Neural cell (in vitro differentiated cells): ENCODE results near the gene S100P. TPM values are rescaled to one million over a fixed set of nuclear protein-coding genes. Genes with fewer than 3 reads are reported as not detected.

Experiments
- H2AFZ ChIP-seq: fragments of 200-600, 300-800 bp; sonication (generic), shearing (Covaris generic); 2 replicates; pipeline ENCODE4 v1.6.0; 2014; ENCODE audit warnings: low read depth, mild to moderate bottlenecking, antibody characterized with exemption, low read length, moderate library complexity
- H3F3A ChIP-seq: fragments of 200-600 bp; shearing (Covaris generic); 2 replicates; pipeline ENCODE4 v1.6.1; 2016; ENCODE audit warnings: mild to moderate bottlenecking, moderate library complexity, mixed read lengths, antibody characterized with exemption, low read length; ENCODE audit not compliant: insufficient read depth, poor library complexity, severe bottlenecking
- H3K27ac ChIP-seq: fragments of 200-600, 300-800 bp; sonication (generic), shearing (Covaris generic); 2 replicates; pipeline ENCODE4 v1.5.1; 2014; ENCODE audit warnings: mild to moderate bottlenecking, low read length, moderate library complexity
- H3K27me3 ChIP-seq: fragments of 300-800, 200-600 bp; sonication (generic), shearing (Covaris generic); 2 replicates; pipeline ENCODE4 v1.6.0; 2014; ENCODE audit warnings: mild to moderate bottlenecking, low read depth, low read length, moderate library complexity; ENCODE audit not compliant: insufficient read depth
- H3K36me3 ChIP-seq: fragments of 300-800, 200-600 bp; sonication (generic), shearing (Covaris generic); 2 replicates; pipeline ENCODE4 v1.5.1; 2014; ENCODE audit warnings: mild to moderate bottlenecking, antibody characterized with exemption, low read length, moderate library complexity; ENCODE audit not compliant: insufficient read depth
- H3K4me2 ChIP-seq: fragments of 300-800, 200-600 bp; sonication (generic), shearing (Covaris generic); 2 replicates; pipeline ENCODE4 v1.6.0; 2014; ENCODE audit warnings: mild to moderate bottlenecking, low read length
- H3K4me3 ChIP-seq: fragments of 300-800, 200-600 bp; sonication (generic), shearing (Covaris generic); 2 replicates; pipeline ENCODE4 v1.5.1; 2014; ENCODE audit warnings: mild to moderate bottlenecking, low read length, moderate library complexity
- H3K79me2 ChIP-seq: fragments of 200-600 bp; shearing (Covaris generic); replicated peaks from 2 replicates; pipeline ENCODE4 v1.6.0; 2014; ENCODE audit warnings: mild to moderate bottlenecking, low read length, moderate library complexity; ENCODE audit not compliant: insufficient read depth
- H3K9ac ChIP-seq: fragments of 300-800, 200-600 bp; sonication (generic), shearing (Covaris generic); 2 replicates; pipeline ENCODE4 v1.6.1; 2016; ENCODE audit warnings: mild to moderate bottlenecking, low read length, mixed read lengths
- H3K9me2 ChIP-seq: fragments of 200-600 bp; shearing (Covaris generic); 2 replicates; pipeline ENCODE4 v1.6.1; 2016; ENCODE audit warnings: mild to moderate bottlenecking, low read length, mixed read lengths; ENCODE audit not compliant: insufficient read depth
- H3K9me3 ChIP-seq: fragments of 200-600, 300-800 bp; sonication (generic), shearing (Covaris generic); 2 replicates; pipeline ENCODE4 v1.6.1; 2016; ENCODE audit warnings: mild to moderate bottlenecking, mixed run types, low read length, moderate library complexity, mixed read lengths
- H4K20me1 ChIP-seq: fragments of 200-600 bp; shearing (Covaris generic); 2 replicates; pipeline ENCODE4 v1.6.1; 2016; ENCODE audit warnings: mild to moderate bottlenecking, mixed run types; ENCODE audit not compliant: insufficient read depth
- EP300 ChIP-seq: fragments of 450-650 bp; conservative IDR thresholded peaks from 2 replicates; pipeline ENCODE4 v1.6.1; 2014; ENCODE audit warnings: antibody characterized with exemption, mild to moderate bottlenecking, moderate library complexity; ENCODE audit not compliant: poor library complexity, severe bottlenecking
- EZH2 ChIP-seq: fragments of 200-600, 300-800 bp; shearing (Covaris generic), sonication (generic); IDR thresholded peaks from 2 replicates; pipeline ENCODE4 v1.6.1; 2014; ENCODE audit warnings: antibody characterized with exemption, low read length, borderline replicate concordance, mild to moderate bottlenecking; ENCODE audit not compliant: insufficient read depth, poor library complexity, severe bottlenecking
- MXI1 ChIP-seq: fragments of 450-650 bp; conservative IDR thresholded peaks from 2 replicates; pipeline ENCODE4 v1.6.1; 2014; ENCODE audit warnings: antibody characterized with exemption, mild to moderate bottlenecking; ENCODE audit not compliant: poor library complexity, severe bottlenecking
- POLR2AphosphoS5 ChIP-seq: IDR thresholded peaks from 2 replicates; pipeline ENCODE4 v1.6.1; 2012
- RAD21 ChIP-seq: fragments of 450-650 bp; conservative IDR thresholded peaks from 2 replicates; pipeline ENCODE4 v1.6.1; 2014; ENCODE audit warnings: antibody characterized with exemption, mild to moderate bottlenecking, moderate library complexity
- SMC3 ChIP-seq: fragments of 450-650 bp; conservative IDR thresholded peaks from 2 replicates; pipeline ENCODE4 v1.6.1; 2014; ENCODE audit warnings: antibody characterized with exemption, mild to moderate bottlenecking, moderate library complexity; ENCODE audit not compliant: poor library complexity
- TAF1 ChIP-seq: IDR thresholded peaks from 2 replicates; pipeline ENCODE4 v1.6.1; 2012; ENCODE audit warnings: low read depth
- polyA plus RNA-seq: library from polyadenylated mRNA; depleted of rRNA; stranded (reverse); fragments of >200 nt; gene quantifications from 2 replicates; pipeline ENCODE4 v1.2.3, GENCODE V29; 2014
- TF ChIP-seq, protein P1 (sequence below): IDR thresholded peaks from 2 replicates; pipeline ENCODE4 v1.6.1; 2012; ENCODE audit warnings: borderline replicate concordance
- TF ChIP-seq, protein P2 (sequence below): fragments of 450-650 bp; IDR thresholded peaks from 2 replicates; pipeline ENCODE4 v1.5.1; 2014; ENCODE audit warnings: antibody characterized with exemption, mild to moderate bottlenecking, moderate library complexity; ENCODE audit not compliant: poor library complexity, severe bottlenecking

Gene S100P
- polyA plus RNA-seq, 1 donor from 2014 or later = not detected

- H3K9ac ChIP-seq = no peak overlapping the region
- H3K79me2 ChIP-seq = no peaks in the 10 kb centered on the region
- no peak for TF ChIP-seq POLR2AphosphoS5
- TF ChIP-seq RAD21 = no peak
- TF ChIP-seq EZH2 = no peak
- TF ChIP-seq, protein P1, sequence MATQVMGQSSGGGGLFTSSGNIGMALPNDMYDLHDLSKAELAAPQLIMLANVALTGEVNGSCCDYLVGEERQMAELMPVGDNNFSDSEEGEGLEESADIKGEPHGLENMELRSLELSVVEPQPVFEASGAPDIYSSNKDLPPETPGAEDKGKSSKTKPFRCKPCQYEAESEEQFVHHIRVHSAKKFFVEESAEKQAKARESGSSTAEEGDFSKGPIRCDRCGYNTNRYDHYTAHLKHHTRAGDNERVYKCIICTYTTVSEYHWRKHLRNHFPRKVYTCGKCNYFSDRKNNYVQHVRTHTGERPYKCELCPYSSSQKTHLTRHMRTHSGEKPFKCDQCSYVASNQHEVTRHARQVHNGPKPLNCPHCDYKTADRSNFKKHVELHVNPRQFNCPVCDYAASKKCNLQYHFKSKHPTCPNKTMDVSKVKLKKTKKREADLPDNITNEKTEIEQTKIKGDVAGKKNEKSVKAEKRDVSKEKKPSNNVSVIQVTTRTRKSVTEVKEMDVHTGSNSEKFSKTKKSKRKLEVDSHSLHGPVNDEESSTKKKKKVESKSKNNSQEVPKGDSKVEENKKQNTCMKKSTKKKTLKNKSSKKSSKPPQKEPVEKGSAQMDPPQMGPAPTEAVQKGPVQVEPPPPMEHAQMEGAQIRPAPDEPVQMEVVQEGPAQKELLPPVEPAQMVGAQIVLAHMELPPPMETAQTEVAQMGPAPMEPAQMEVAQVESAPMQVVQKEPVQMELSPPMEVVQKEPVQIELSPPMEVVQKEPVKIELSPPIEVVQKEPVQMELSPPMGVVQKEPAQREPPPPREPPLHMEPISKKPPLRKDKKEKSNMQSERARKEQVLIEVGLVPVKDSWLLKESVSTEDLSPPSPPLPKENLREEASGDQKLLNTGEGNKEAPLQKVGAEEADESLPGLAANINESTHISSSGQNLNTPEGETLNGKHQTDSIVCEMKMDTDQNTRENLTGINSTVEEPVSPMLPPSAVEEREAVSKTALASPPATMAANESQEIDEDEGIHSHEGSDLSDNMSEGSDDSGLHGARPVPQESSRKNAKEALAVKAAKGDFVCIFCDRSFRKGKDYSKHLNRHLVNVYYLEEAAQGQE = no peak
- TF ChIP-seq EP300 = no peak
- no peak for TF ChIP-seq MXI1
- TF ChIP-seq SMC3 = no peak
- no peak for TF ChIP-seq TAF1
- TF ChIP-seq, protein P2, sequence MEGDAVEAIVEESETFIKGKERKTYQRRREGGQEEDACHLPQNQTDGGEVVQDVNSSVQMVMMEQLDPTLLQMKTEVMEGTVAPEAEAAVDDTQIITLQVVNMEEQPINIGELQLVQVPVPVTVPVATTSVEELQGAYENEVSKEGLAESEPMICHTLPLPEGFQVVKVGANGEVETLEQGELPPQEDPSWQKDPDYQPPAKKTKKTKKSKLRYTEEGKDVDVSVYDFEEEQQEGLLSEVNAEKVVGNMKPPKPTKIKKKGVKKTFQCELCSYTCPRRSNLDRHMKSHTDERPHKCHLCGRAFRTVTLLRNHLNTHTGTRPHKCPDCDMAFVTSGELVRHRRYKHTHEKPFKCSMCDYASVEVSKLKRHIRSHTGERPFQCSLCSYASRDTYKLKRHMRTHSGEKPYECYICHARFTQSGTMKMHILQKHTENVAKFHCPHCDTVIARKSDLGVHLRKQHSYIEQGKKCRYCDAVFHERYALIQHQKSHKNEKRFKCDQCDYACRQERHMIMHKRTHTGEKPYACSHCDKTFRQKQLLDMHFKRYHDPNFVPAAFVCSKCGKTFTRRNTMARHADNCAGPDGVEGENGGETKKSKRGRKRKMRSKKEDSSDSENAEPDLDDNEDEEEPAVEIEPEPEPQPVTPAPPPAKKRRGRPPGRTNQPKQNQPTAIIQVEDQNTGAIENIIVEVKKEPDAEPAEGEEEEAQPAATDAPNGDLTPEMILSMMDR = no peak
- no peak overlapping the region for H3K27ac ChIP-seq
- no peaks in the 10 kb centered on the region for H4K20me1 ChIP-seq
- H3K9me2 ChIP-seq = no peaks in the 10 kb centered on the region
- no peaks in the 10 kb centered on the region for H3K9me3 ChIP-seq
- no peaks in the 10 kb centered on the region for H3F3A ChIP-seq
- no peak overlapping the region for H2AFZ ChIP-seq
- no peak overlapping the region for H3K4me2 ChIP-seq
- H3K27me3 ChIP-seq = no peaks in the 10 kb centered on the region
- no peak overlapping the region for H3K4me3 ChIP-seq
- no peaks in the 10 kb centered on the region for H3K36me3 ChIP-seq
Measured at GRCh38 chr4:6660430-6660829, 33.2 kb upstream of the S100P start.

GRCh38 chr4:6662591-6662990 lies 31.1 kb upstream of the S100P start:
- Histone ChIP-seq H3K9me2 (no peaks in the 10 kb centered on the region), H3F3A (no peaks in the 10 kb centered on the region), H3K9ac (no peak overlapping the region), H3K9me3 (no peaks in the 10 kb centered on the region), H3K27me3 (no peaks in the 10 kb centered on the region), H3K36me3 (no peaks in the 10 kb centered on the region), H3K79me2 (no peaks in the 10 kb centered on the region), H3K4me2 (no peak overlapping the region), H4K20me1 (no peaks in the 10 kb centered on the region), H2AFZ (no peak overlapping the region), H3K27ac (no peak overlapping the region), H3K4me3 (no peak overlapping the region)
- TF ChIP-seq EP300 (no peak), POLR2AphosphoS5 (no peak), MXI1 (no peak)
- TF ChIP-seq, protein P1 = no peak
- TF ChIP-seq, protein P2 = no peak
